HL-60 (cell line): Measurements from ENCODE around the gene ITPK1.

Experiments used
- CTCF ChIP-seq: IDR thresholded peaks from one replicate; pipeline ENCODE4 v1.5.1; 2011; ENCODE audit warnings: low read length, control low read depth, inconsistent platforms; ENCODE audit not compliant: insufficient read depth
- GABPA ChIP-seq: IDR thresholded peaks from 2 replicates; pipeline ENCODE4 v1.6.1; 2012; ENCODE audit warnings: low read depth

GRCh38 chr14:92907316-92907911 is 208.3 kb downstream of the ITPK1 start:
- TF ChIP-seq CTCF (no peak), GABPA (no peak)
